PC-3 (cell line): ENCODE results near the gene ZBTB40. TPM values are rescaled to one million over a fixed set of nuclear protein-coding genes. Genes with fewer than 3 reads are reported as not detected.

Experiments used
- ATAC-seq: fragments of 200-7000 bp; cut with Tn5 transposase; 2 replicates; pipeline ENCODE4 v1.9.1; 2020; ENCODE audit warnings: mild to moderate bottlenecking, moderate library complexity
- BruUV-seq: library from RNA; stranded (reverse); fragments of 400-500 nt; replicated peaks from 2 replicates; lab custom pipeline; 2021; lab: Mats Ljungman, UMichigan
- CTCF ChIA-PET: fragments of 300-600 bp; sonication (Branson Sonifier 250); formaldehyde crosslinking; loops from one replicate; lab custom pipeline; 2022; ENCODE audit warnings: antibody characterized with exemption; lab: Charles Lee
- POLR2A ChIA-PET: fragments of 300-600 bp; sonication (Branson Sonifier 250); formaldehyde crosslinking; loops from one replicate; lab custom pipeline; 2022; ENCODE audit warnings: antibody characterized with exemption; ENCODE audit not compliant: unreplicated experiment; lab: Charles Lee
- DNase-seq: peaks from one replicate; pipeline ENCODE4 v3.0.0-alpha.2; 2015
- H2AFZ ChIP-seq: fragments of 300-600 bp; sonication (generic); 2 replicates; pipeline ENCODE4 v1.6.0; 2016; ENCODE audit warnings: antibody characterized with exemption, low read length
- H3F3A ChIP-seq: fragments of 300-600 bp; sonication (generic); one replicate; pipeline ENCODE4 v1.6.0; 2017; ENCODE audit warnings: antibody characterized with exemption, low read length, control low read depth, mild to moderate bottlenecking; ENCODE audit not compliant: unreplicated experiment
- H3K27ac ChIP-seq: fragments of 300-600 bp; sonication (generic); 2 replicates; pipeline ENCODE4 v1.5.1; 2016; ENCODE audit warnings: mild to moderate bottlenecking, low read length
- H3K27me3 ChIP-seq: fragments of 300-600 bp; sonication (generic); 2 replicates; pipeline ENCODE4 v1.6.1; 2016; ENCODE audit warnings: low read length, mixed read lengths
- H3K36me3 ChIP-seq: fragments of 300-600 bp; sonication (generic); 2 replicates; pipeline ENCODE4 v1.6.1; 2016; ENCODE audit warnings: low read depth, mixed run types, low read length, mixed read lengths
- H3K4me1 ChIP-seq: fragments of 300-600 bp; sonication (generic); 2 replicates; pipeline ENCODE4 v1.5.1; 2016; ENCODE audit warnings: low read length; ENCODE audit not compliant: insufficient read depth
- H3K4me2 ChIP-seq: fragments of 300-600 bp; sonication (generic); 2 replicates; pipeline ENCODE4 v1.6.0; 2016; ENCODE audit warnings: low read length
- H3K4me3 ChIP-seq: fragments of 300-600 bp; sonication (generic); 2 replicates; pipeline ENCODE4 v1.5.1; 2016; ENCODE audit warnings: mild to moderate bottlenecking, low read length, mixed read lengths
- H3K79me2 ChIP-seq: fragments of 300-600 bp; sonication (generic); 2 replicates; pipeline ENCODE4 v1.6.1; 2017; ENCODE audit warnings: low read length, mixed read lengths
- H3K9ac ChIP-seq: fragments of 300-600 bp; sonication (generic); 2 replicates; pipeline ENCODE4 v1.6.0; 2016; ENCODE audit warnings: mild to moderate bottlenecking, low read length
- H3K9me2 ChIP-seq: fragments of 300-600 bp; sonication (generic); replicated peaks from 2 replicates; pipeline ENCODE4 v1.6.1; 2016; ENCODE audit warnings: mixed run types, low read length, mixed read lengths
- H3K9me3 ChIP-seq: fragments of 300-600 bp; sonication (generic); 2 replicates; pipeline ENCODE4 v1.6.1; 2016; ENCODE audit warnings: low read length, mixed read lengths
- H4K20me1 ChIP-seq: fragments of 300-600 bp; sonication (generic); 2 replicates; pipeline ENCODE4 v1.6.1; 2016; ENCODE audit warnings: low read length, mixed read lengths
- CTCF ChIP-seq: fragments of 300-600 bp; sonication (generic); conservative IDR thresholded peaks from 2 replicates; pipeline ENCODE4 v1.5.1; 2017; ENCODE audit warnings: antibody characterized with exemption, low read depth, mild to moderate bottlenecking, low read length
- EZH2 ChIP-seq: fragments of 300-600 bp; sonication (generic); IDR thresholded peaks from one replicate; pipeline ENCODE4 v1.6.1; 2017; ENCODE audit warnings: antibody characterized with exemption, mild to moderate bottlenecking, low read length; ENCODE audit not compliant: unreplicated experiment
- EZH2phosphoT487 ChIP-seq: fragments of 300-600 bp; sonication (generic); IDR thresholded peaks from 2 replicates; pipeline ENCODE4 v1.6.1; 2018; ENCODE audit warnings: mild to moderate bottlenecking, antibody characterized with exemption, low read length, borderline replicate concordance
- intact Hi-C: fragments of 100-400 bp; cut with micrococcal nuclease; formaldehyde crosslinking; loops from 2 replicates; pipeline ENCODE4 v1.9.0; 2023
- total RNA-seq: library from RNA; depleted of rRNA; stranded (reverse); fragments of >200 nt; gene quantifications from 2 replicates; pipeline ENCODE4 v1.2.3, GENCODE V29; 2014

The ZBTB40 gene
- total RNA-seq, 1 experiment from 2014 or later, result 20.2 TPM

GRCh38 chr1:22418933-22419382 is 32.7 kb upstream of the ZBTB40 start:
- H3K4me2 ChIP-seq, result no peak overlapping the region
- no peak overlapping the region for H2AFZ ChIP-seq
- ATAC-seq (no peak), DNase-seq (no peak)
- H3K4me1 ChIP-seq, result peaks cover 9% of the 10 kb centered on the region
- no peaks in the 10 kb centered on the region for H3K36me3 ChIP-seq
- H3K79me2 ChIP-seq, result no peaks in the 10 kb centered on the region
- intact Hi-C loops, result no loop called here
- no peaks in the 10 kb centered on the region for H4K20me1 ChIP-seq
- TF ChIP-seq EZH2phosphoT487 (no peak), EZH2 (no peak)
- H3K9ac ChIP-seq, result no peak overlapping the region
- no peak overlapping the region for H3K4me3 ChIP-seq
- ChIA-PET POLR2A (no interaction called here), CTCF (no interaction called here)
- no peak overlapping the region for H3K27ac ChIP-seq
- H3F3A ChIP-seq, result no peaks in the 10 kb centered on the region
- no peaks in the 10 kb centered on the region for H3K27me3 ChIP-seq
- H3K9me3 ChIP-seq, result no peaks in the 10 kb centered on the region
- no peaks in the 10 kb centered on the region for H3K9me2 ChIP-seq
- BruUV-seq, result no TSS peak

DNA sequence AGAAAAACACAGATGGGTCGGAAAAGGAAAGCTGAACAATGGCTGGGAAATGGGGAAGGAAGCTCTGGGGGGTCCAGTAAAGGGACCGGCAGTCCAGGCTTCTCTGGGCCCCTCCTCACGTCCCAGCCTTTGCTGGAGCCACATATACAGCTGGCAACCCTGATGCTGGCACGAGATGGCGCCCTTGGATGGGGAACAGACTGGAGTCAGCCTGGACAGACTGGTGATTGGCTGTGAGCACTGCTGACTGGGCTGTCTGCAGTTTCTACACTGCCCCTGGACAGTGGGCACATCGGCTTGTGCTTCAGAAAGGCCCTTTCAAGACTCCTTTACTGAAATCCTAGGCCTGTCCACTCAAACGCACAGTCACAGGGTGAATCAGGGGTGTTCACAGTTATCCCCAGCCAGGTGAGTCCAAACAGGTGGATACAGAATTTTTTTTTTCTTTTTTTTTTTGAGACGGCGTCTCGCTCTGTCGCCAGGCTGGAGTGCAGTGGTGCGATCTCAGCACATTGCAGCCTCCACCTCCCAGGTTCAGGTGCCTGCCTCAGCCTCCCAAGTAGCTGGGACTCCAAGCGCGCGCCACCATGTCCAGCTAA is 31.1 kb upstream of the ZBTB40 start:
- BruUV-seq, result no TSS peak
- no peaks in the 10 kb centered on the region for H3K27me3 ChIP-seq
- no peaks in the 10 kb centered on the region for H3K79me2 ChIP-seq
- ATAC-seq, result peak; percentile 96
- H3K36me3 ChIP-seq, result no peaks in the 10 kb centered on the region
- peak; percentile 85 for DNase-seq
- intact Hi-C loops, result loop anchor here (1.0 to 10.0 kb wide), 2 partner anchors 222 to 514 kb away; no protein-coding TSS in a partner anchor
- H3K4me1 ChIP-seq, result no peaks in the 10 kb centered on the region
- no peaks in the 10 kb centered on the region for H3K9me3 ChIP-seq
- H3K4me2 ChIP-seq, result peak overlapping the region; percentile 77
- TF ChIP-seq CTCF, result peak; percentile 89
- TF ChIP-seq EZH2, result no peak
- TF ChIP-seq EZH2phosphoT487, result no peak
- peak overlapping the region; percentile 87 for H2AFZ ChIP-seq
- H4K20me1 ChIP-seq, result no peaks in the 10 kb centered on the region
- no peaks in the 10 kb centered on the region for H3F3A ChIP-seq
- ChIA-PET POLR2A (no interaction called here), CTCF (interaction anchor here (0.7 kb wide), 1 partner anchor 65 kb away, joined by 3 read pairs; no protein-coding TSS in a partner anchor)
- no peaks in the 10 kb centered on the region for H3K9me2 ChIP-seq
- H3K9ac ChIP-seq, result no peak overlapping the region
- H3K27ac ChIP-seq, result no peak overlapping the region
- peak overlapping the region; percentile 54 for H3K4me3 ChIP-seq

DNA sequence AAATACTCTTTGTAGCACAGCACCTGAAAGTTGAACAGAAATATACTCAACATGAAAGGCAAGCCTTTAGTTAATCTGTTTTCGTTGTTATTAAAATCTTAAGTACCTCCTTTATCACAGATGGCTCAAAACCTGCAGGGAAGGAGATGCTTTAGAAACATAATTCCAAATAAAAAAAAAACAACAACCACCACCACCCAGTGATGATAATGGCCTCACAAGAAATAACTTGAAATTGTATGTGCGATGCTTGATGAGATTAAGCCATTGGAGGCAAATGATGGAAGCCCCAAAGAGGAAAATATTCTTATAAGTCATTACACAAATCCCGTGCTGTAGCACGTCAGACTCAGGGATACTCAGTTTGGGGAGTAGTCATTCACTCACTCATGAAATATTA is 24.9 kb upstream of the ZBTB40 start:
- Histone ChIP-seq H3K9me2 (no peaks in the 10 kb centered on the region), H3K4me3 (no peak overlapping the region), H3K9me3 (no peaks in the 10 kb centered on the region), H3K4me2 (no peak overlapping the region), H3K4me1 (no peaks in the 10 kb centered on the region), H4K20me1 (no peaks in the 10 kb centered on the region), H3K9ac (no peak overlapping the region), H3K27me3 (no peaks in the 10 kb centered on the region), H3K79me2 (no peaks in the 10 kb centered on the region), H3F3A (no peaks in the 10 kb centered on the region), H3K27ac (no peak overlapping the region), H2AFZ (no peak overlapping the region), H3K36me3 (no peaks in the 10 kb centered on the region)
- DNase-seq (no peak), ATAC-seq (no peak)
- POLR2A ChIA-PET, result no interaction called here
- BruUV-seq, result no TSS peak
- CTCF ChIA-PET, result no interaction called here
- intact Hi-C loops, result loop anchor here (10.0 kb wide), 1 partner anchor 508 kb away; no protein-coding TSS in a partner anchor
- TF ChIP-seq CTCF (no peak), EZH2 (no peak), EZH2phosphoT487 (no peak)
